ENCODE measurements around the gene STK26. TPM values are rescaled to one million over a fixed set of nuclear protein-coding genes. Genes with fewer than 3 reads are reported as not detected.

Gene STK26
- total and polyA plus RNA-seq, 4 donors: 2.0 to 16.9 (median 3.4) TPM

GRCh38 chrX:132119821-132120515 lies 96.9 kb downstream of the STK26 start:
- no peaks in the 10 kb centered on the region for H3K4me1 ChIP-seq (ENCODE audit: control insufficient read depth in 4 of 4, insufficient read depth in 4 of 4, low read length in 3 of 4)
- DNase-seq (ENCODE audit: low spot score): no peak

More at GRCh38 chrX:132119821-132120515, 96.9 kb downstream of the STK26 start:
- Histone ChIP-seq H3K9me3 (ENCODE audit: control insufficient read depth in 4 of 4, low read length in 3 of 4) (no peaks in the 10 kb centered on the region), H3K9ac (ENCODE audit: low read depth in 1 of 2, low read length in 2 of 2) (no peak overlapping the region), H3K27me3 (ENCODE audit: control insufficient read depth in 4 of 4, insufficient read depth in 4 of 4, low read length in 3 of 4) (peaks cover 0 to 3% (median 0%) of the 10 kb centered on the region in 4 donors), H3K36me3 (ENCODE audit: control insufficient read depth in 4 of 4, insufficient read depth in 3 of 4, low read depth in 1 of 4, low read length in 3 of 4) (no peaks in the 10 kb centered on the region), H3K4me3 (ENCODE audit: low read depth in 1 of 3, low read length in 3 of 3) (no peak overlapping the region), H3K27ac (ENCODE audit: low read depth in 1 of 2, low read length in 2 of 2) (no peak overlapping the region)
- TF ChIP-seq HNF4G (IDR thresholded peaks at IDR 0.05) (no peak), ATF3 (IDR thresholded peaks at IDR 0.05) (no peak), GABPA (IDR thresholded peaks at IDR 0.05 in 1 of 2, conservative IDR thresholded peaks at IDR 0.05 in 1 of 2) (no peak), RAD21 (IDR thresholded peaks at IDR 0.05) (no peak), TAF1 (conservative IDR thresholded peaks at IDR 0.05) (no peak), HNF4A (conservative IDR thresholded peaks at IDR 0.05) (no peak), YY1 (IDR thresholded peaks at IDR 0.05) (no peak), RXRA (IDR thresholded peaks at IDR 0.05) (no peak), FOXA1 (IDR thresholded peaks at IDR 0.05) (no peak), EGR1 (IDR thresholded peaks at IDR 0.05; ENCODE audit: low read depth in 2 of 2) (no peak), SP1 (IDR thresholded peaks at IDR 0.05) (no peak), JUND (IDR thresholded peaks at IDR 0.05) (no peak), NR2F2 (IDR thresholded peaks at IDR 0.05) (no peak), FOXA2 (IDR thresholded peaks at IDR 0.05) (no peak)
- TF ChIP-seq, protein P1, sequence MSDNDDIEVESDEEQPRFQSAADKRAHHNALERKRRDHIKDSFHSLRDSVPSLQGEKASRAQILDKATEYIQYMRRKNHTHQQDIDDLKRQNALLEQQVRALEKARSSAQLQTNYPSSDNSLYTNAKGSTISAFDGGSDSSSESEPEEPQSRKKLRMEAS (IDR thresholded peaks at IDR 0.05): no peak
- TF ChIP-seq, protein P2, sequence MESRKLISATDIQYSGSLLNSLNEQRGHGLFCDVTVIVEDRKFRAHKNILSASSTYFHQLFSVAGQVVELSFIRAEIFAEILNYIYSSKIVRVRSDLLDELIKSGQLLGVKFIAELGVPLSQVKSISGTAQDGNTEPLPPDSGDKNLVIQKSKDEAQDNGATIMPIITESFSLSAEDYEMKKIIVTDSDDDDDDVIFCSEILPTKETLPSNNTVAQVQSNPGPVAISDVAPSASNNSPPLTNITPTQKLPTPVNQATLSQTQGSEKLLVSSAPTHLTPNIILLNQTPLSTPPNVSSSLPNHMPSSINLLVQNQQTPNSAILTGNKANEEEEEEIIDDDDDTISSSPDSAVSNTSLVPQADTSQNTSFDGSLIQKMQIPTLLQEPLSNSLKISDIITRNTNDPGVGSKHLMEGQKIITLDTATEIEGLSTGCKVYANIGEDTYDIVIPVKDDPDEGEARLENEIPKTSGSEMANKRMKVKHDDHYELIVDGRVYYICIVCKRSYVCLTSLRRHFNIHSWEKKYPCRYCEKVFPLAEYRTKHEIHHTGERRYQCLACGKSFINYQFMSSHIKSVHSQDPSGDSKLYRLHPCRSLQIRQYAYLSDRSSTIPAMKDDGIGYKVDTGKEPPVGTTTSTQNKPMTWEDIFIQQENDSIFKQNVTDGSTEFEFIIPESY (IDR thresholded peaks at IDR 0.05): no peak
- TF ChIP-seq, protein P3, sequence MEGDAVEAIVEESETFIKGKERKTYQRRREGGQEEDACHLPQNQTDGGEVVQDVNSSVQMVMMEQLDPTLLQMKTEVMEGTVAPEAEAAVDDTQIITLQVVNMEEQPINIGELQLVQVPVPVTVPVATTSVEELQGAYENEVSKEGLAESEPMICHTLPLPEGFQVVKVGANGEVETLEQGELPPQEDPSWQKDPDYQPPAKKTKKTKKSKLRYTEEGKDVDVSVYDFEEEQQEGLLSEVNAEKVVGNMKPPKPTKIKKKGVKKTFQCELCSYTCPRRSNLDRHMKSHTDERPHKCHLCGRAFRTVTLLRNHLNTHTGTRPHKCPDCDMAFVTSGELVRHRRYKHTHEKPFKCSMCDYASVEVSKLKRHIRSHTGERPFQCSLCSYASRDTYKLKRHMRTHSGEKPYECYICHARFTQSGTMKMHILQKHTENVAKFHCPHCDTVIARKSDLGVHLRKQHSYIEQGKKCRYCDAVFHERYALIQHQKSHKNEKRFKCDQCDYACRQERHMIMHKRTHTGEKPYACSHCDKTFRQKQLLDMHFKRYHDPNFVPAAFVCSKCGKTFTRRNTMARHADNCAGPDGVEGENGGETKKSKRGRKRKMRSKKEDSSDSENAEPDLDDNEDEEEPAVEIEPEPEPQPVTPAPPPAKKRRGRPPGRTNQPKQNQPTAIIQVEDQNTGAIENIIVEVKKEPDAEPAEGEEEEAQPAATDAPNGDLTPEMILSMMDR (IDR thresholded peaks at IDR 0.05; ENCODE audit: low read depth, low read length, missing input control): no peak
- TF ChIP-seq, protein P4, sequence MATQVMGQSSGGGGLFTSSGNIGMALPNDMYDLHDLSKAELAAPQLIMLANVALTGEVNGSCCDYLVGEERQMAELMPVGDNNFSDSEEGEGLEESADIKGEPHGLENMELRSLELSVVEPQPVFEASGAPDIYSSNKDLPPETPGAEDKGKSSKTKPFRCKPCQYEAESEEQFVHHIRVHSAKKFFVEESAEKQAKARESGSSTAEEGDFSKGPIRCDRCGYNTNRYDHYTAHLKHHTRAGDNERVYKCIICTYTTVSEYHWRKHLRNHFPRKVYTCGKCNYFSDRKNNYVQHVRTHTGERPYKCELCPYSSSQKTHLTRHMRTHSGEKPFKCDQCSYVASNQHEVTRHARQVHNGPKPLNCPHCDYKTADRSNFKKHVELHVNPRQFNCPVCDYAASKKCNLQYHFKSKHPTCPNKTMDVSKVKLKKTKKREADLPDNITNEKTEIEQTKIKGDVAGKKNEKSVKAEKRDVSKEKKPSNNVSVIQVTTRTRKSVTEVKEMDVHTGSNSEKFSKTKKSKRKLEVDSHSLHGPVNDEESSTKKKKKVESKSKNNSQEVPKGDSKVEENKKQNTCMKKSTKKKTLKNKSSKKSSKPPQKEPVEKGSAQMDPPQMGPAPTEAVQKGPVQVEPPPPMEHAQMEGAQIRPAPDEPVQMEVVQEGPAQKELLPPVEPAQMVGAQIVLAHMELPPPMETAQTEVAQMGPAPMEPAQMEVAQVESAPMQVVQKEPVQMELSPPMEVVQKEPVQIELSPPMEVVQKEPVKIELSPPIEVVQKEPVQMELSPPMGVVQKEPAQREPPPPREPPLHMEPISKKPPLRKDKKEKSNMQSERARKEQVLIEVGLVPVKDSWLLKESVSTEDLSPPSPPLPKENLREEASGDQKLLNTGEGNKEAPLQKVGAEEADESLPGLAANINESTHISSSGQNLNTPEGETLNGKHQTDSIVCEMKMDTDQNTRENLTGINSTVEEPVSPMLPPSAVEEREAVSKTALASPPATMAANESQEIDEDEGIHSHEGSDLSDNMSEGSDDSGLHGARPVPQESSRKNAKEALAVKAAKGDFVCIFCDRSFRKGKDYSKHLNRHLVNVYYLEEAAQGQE (IDR thresholded peaks at IDR 0.05): no peak
- WGBS: 91% methylated on average over 12 of the region's 12 CpGs
